K562 (cell line): ENCODE results near the gene EGR1. TPM values are rescaled to one million over a fixed set of nuclear protein-coding genes. Genes with fewer than 3 reads are reported as not detected.

ENCODE experiments used
- BRCA1 ChIP-seq, 2 experiments: fragments of 450-650 bp in 1 of 2; sonication (generic) in 1 of 2; formaldehyde crosslinking in 1 of 2; IDR thresholded peaks; 2 replicates each; pipeline versions ENCODE4 v1.5.0 to v1.6.1; 2017 to 2020; ENCODE audit warnings: mild to moderate bottlenecking in 1 of 2, missing genetic modification reagents in 1 of 2
- CHD1 ChIP-seq: fragments of 200-600 bp; sonication (generic); IDR thresholded peaks from one replicate; pipeline ENCODE4 v1.6.1; 2012; ENCODE audit warnings: mild to moderate bottlenecking, moderate library complexity, low read length, inconsistent platforms
- DPF2 ChIP-seq: fragments of 450-650 bp; IDR thresholded peaks from 2 replicates; pipeline ENCODE4 v1.6.1; 2016
- GATAD2A ChIP-seq: fragments of 450-650 bp; IDR thresholded peaks from 2 replicates; pipeline ENCODE4 v1.6.1; 2017
- HDAC6 ChIP-seq: IDR thresholded peaks from 2 replicates; pipeline ENCODE4 v1.6.1; 2012; ENCODE audit warnings: low read depth, mild to moderate bottlenecking, control low read depth, inconsistent platforms, low read length, moderate library complexity
- HMG20B ChIP-seq: fragments of 250-450 bp; sonication (Bioruptor Pico); IDR thresholded peaks from 2 replicates; pipeline ENCODE4 v1.5.0; 2021; ENCODE audit warnings: mild to moderate bottlenecking
- MAFG ChIP-seq: fragments of 450-650 bp; conservative IDR thresholded peaks from 2 replicates; pipeline ENCODE4 v1.6.1; 2016; ENCODE audit warnings: missing genetic modification characterization, missing compliant biosample characterization
- POLR2A ChIP-seq: fragments of 450-650 bp; conservative IDR thresholded peaks from 2 replicates; pipeline ENCODE4 v1.6.1; 2016
- POLR3A ChIP-seq: IDR thresholded peaks from 2 replicates; pipeline ENCODE4 v1.6.1; 2011; ENCODE audit warnings: borderline replicate concordance, mild to moderate bottlenecking, moderate library complexity; ENCODE audit not compliant: insufficient read length, insufficient read depth; ENCODE audit errors: extremely low read depth
- PTBP1 ChIP-seq: fragments of 200-400 bp; formaldehyde crosslinking; IDR thresholded peaks from 2 replicates; pipeline ENCODE4 v1.6.1; 2017; ENCODE audit warnings: low read depth, low read length
- SMC3 ChIP-seq: conservative IDR thresholded peaks from 2 replicates; pipeline ENCODE4 v1.6.1; 2011; ENCODE audit warnings: low read depth, low read length, improper control_type of control experiment; ENCODE audit not compliant: insufficient read depth
- XRCC3 ChIP-seq: fragments of 450-650 bp; IDR thresholded peaks from 2 replicates; pipeline ENCODE4 v1.6.1; 2017; ENCODE audit warnings: mild to moderate bottlenecking, moderate library complexity
- ZNF561 ChIP-seq: fragments of 450-650 bp; formaldehyde crosslinking; conservative IDR thresholded peaks from 2 replicates; pipeline ENCODE4 v1.4.0; 2020; ENCODE audit warnings: mild to moderate bottlenecking, moderate library complexity
- ZNF696 ChIP-seq: fragments of 250-450 bp; sonication (Bioruptor Pico); conservative IDR thresholded peaks from 2 replicates; pipeline ENCODE4 v1.4.0; 2020; ENCODE audit warnings: mild to moderate bottlenecking, moderate library complexity
- polyA plus RNA-seq, 8 experiments: library from polyadenylated mRNA; depleted of rRNA in 4 of 8; stranded (reverse) in 5 of 8; unstranded in 3 of 8; fragments of >200 nt; fragmentation: Nextera tagmentation in 2 of 8; fragmentation: Illumina TruSeq in 1 of 8; extraction: Ambion mirVana in 2 of 8; extraction: Trizol in 1 of 8; gene quantifications; 2 replicates each; pipeline versions ENCODE4 v1.2.1 to v1.2.3, GENCODE V29; 2011 to 2014; ENCODE audit warnings: inconsistent platforms in 1 of 8, missing spikeins in 1 of 8
- total RNA-seq, 7 experiments: library from RNA; depleted of rRNA in 6 of 7; stranded (reverse); fragments of >200 nt in 6 of 7; fragmentation: Illumina TruSeq in 2 of 7; extraction: Trizol in 2 of 7; gene quantifications; 2 replicates each; pipeline versions ENCODE4 v1.2.1 to v1.2.3, GENCODE V29; 2011 to 2021; ENCODE audit warnings: low replicate concordance in 1 of 7
- TF ChIP-seq, protein P1 (sequence below), 3 experiments: IDR thresholded peaks in 2 of 3; conservative IDR thresholded peaks in 1 of 3; 2 replicates each; pipeline ENCODE4 v1.5.1; 2011 to 2012; ENCODE audit warnings: low read length in 3 of 3, mild to moderate bottlenecking in 3 of 3, control low read depth in 2 of 3, improper control_type of control experiment in 1 of 3, inconsistent platforms in 1 of 3, low read depth in 1 of 3, mixed read lengths in 1 of 3, moderate library complexity in 1 of 3; ENCODE audit not compliant: insufficient read depth in 2 of 3
- TF ChIP-seq, protein P2 (sequence below): sonication (generic); formaldehyde crosslinking; IDR thresholded peaks from 2 replicates; pipeline ENCODE4 v1.9.0; 2022; ENCODE audit warnings: mild to moderate bottlenecking, missing genetic modification reagents
- TF ChIP-seq, protein P3 (sequence below): sonication (generic); formaldehyde crosslinking; IDR thresholded peaks from 2 replicates; pipeline ENCODE4 v1.8.1; 2023; ENCODE audit warnings: mild to moderate bottlenecking, missing genetic modification reagents, moderate library complexity
- TF ChIP-seq, protein P4 (sequence below): fragments of 450-650 bp; formaldehyde crosslinking; IDR thresholded peaks from 2 replicates; pipeline ENCODE4 v1.4.0; 2022; ENCODE audit warnings: missing genetic modification characterization
- TF ChIP-seq, protein P5 (sequence below): fragments of 450-650 bp; IDR thresholded peaks from 2 replicates; pipeline ENCODE4 v1.6.1; 2018; ENCODE audit not compliant: partially characterized antibody

Gene EGR1
- total and polyA plus RNA-seq, 9 of the 15 experiments (the other 6 are each of a cell fraction or from before 2014, with no cell fraction given) = 1.3 to 132 (median 21.5) TPM

DNA sequence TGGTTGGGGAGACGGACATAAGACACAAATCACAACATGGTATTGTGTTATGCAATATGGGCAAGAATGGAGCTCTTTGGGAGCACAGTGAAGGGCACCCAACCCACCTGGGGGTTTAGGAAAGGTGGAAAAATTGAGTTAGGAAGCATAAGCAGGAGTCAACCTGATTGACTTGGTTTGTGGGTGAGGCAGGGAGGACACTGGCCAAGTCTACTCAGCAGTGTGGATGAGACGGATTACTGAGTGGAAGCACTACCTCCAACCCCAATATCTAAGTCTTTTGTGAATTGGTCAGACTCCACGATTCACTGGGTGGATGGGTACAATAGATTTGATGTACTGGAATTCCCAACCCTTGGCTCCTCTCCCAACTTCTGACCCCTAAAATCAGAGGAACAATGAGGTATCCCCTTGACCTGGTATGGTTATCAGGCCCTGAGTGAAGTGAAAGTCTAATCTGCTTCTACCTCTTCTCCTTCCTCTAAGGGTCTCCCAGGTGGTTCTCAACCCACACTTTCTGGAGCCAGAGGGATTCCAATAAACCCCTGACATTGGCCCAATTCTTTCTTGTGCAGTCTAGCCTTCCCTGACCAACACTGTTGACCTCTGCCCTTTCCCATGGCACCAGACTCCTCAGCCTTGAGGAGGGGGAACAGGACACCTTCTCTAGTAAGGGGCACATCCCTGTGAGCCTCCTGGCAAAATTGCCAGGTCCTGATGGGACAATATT lies 5.2 kb downstream of the EGR1 start (continued):
- TF ChIP-seq, protein P1, sequence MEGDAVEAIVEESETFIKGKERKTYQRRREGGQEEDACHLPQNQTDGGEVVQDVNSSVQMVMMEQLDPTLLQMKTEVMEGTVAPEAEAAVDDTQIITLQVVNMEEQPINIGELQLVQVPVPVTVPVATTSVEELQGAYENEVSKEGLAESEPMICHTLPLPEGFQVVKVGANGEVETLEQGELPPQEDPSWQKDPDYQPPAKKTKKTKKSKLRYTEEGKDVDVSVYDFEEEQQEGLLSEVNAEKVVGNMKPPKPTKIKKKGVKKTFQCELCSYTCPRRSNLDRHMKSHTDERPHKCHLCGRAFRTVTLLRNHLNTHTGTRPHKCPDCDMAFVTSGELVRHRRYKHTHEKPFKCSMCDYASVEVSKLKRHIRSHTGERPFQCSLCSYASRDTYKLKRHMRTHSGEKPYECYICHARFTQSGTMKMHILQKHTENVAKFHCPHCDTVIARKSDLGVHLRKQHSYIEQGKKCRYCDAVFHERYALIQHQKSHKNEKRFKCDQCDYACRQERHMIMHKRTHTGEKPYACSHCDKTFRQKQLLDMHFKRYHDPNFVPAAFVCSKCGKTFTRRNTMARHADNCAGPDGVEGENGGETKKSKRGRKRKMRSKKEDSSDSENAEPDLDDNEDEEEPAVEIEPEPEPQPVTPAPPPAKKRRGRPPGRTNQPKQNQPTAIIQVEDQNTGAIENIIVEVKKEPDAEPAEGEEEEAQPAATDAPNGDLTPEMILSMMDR (IDR thresholded peaks at IDR 0.05 in 2 of 3, conservative IDR thresholded peaks at IDR 0.05 in 1 of 3; ENCODE audit: insufficient read depth in 2 of 3, low read depth in 1 of 3, low read length in 3 of 3) = no peak
- TF ChIP-seq, protein P2, sequence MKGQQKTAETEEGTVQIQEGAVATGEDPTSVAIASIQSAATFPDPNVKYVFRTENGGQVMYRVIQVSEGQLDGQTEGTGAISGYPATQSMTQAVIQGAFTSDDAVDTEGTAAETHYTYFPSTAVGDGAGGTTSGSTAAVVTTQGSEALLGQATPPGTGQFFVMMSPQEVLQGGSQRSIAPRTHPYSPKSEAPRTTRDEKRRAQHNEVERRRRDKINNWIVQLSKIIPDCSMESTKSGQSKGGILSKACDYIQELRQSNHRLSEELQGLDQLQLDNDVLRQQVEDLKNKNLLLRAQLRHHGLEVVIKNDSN (CRISPR knock-in tag) = no peak; the same call in 1 of the 2 replicates
- TF ChIP-seq DPF2 (no peak), CHD1 (no peak), POLR2A (no peak), ZNF696 (CRISPR knock-in tag) (no peak), XRCC3 (no peak), GATAD2A (no peak), ZNF561 (no peak), BRCA1 (IDR thresholded peaks at IDR 0.05) (no peak), BRCA1 (CRISPR knock-in tag; IDR thresholded peaks at IDR 0.05) (no peak), SMC3 (no peak; the same call in 1 of the 2 replicates), HDAC6 (0 out of 2 replicates have a peak, but pooled peaks have one; percentile 4), MAFG (tag) (no peak), PTBP1 (peak; percentile 21; the same call in 1 of the 2 replicates), HMG20B (CRISPR knock-in tag) (no peak), POLR3A (no peak)
- TF ChIP-seq, protein P3, sequence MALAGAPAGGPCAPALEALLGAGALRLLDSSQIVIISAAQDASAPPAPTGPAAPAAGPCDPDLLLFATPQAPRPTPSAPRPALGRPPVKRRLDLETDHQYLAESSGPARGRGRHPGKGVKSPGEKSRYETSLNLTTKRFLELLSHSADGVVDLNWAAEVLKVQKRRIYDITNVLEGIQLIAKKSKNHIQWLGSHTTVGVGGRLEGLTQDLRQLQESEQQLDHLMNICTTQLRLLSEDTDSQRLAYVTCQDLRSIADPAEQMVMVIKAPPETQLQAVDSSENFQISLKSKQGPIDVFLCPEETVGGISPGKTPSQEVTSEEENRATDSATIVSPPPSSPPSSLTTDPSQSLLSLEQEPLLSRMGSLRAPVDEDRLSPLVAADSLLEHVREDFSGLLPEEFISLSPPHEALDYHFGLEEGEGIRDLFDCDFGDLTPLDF (CRISPR knock-in tag) = no peak
- TF ChIP-seq, protein P4, sequence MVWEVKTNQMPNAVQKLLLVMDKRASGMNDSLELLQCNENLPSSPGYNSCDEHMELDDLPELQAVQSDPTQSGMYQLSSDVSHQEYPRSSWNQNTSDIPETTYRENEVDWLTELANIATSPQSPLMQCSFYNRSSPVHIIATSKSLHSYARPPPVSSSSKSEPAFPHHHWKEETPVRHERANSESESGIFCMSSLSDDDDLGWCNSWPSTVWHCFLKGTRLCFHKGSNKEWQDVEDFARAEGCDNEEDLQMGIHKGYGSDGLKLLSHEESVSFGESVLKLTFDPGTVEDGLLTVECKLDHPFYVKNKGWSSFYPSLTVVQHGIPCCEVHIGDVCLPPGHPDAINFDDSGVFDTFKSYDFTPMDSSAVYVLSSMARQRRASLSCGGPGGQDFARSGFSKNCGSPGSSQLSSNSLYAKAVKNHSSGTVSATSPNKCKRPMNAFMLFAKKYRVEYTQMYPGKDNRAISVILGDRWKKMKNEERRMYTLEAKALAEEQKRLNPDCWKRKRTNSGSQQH (CRISPR knock-in tag) = no peak
- TF ChIP-seq, protein P5, sequence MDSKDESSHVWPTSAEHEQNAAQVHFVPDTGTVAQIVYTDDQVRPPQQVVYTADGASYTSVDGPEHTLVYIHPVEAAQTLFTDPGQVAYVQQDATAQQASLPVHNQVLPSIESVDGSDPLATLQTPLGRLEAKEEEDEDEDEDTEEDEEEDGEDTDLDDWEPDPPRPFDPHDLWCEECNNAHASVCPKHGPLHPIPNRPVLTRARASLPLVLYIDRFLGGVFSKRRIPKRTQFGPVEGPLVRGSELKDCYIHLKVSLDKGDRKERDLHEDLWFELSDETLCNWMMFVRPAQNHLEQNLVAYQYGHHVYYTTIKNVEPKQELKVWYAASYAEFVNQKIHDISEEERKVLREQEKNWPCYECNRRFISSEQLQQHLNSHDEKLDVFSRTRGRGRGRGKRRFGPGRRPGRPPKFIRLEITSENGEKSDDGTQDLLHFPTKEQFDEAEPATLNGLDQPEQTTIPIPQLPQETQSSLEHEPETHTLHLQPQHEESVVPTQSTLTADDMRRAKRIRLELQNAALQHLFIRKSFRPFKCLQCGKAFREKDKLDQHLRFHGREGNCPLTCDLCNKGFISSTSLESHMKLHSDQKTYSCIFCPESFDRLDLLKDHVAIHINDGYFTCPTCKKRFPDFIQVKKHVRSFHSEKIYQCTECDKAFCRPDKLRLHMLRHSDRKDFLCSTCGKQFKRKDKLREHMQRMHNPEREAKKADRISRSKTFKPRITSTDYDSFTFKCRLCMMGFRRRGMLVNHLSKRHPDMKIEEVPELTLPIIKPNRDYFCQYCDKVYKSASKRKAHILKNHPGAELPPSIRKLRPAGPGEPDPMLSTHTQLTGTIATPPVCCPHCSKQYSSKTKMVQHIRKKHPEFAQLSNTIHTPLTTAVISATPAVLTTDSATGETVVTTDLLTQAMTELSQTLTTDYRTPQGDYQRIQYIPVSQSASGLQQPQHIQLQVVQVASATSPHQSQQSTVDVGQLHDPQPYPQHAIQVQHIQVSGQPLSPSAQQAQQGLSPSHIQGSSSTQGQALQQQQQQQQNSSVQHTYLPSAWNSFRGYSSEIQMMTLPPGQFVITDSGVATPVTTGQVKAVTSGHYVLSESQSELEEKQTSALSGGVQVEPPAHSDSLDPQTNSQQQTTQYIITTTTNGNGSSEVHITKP = no peak
